ENCODE measurements around the gene MYL12A.
A peak's percentile ranks its signal among the peaks of the same experiment; 100 is the strongest.

MYL12A gene

DNA sequence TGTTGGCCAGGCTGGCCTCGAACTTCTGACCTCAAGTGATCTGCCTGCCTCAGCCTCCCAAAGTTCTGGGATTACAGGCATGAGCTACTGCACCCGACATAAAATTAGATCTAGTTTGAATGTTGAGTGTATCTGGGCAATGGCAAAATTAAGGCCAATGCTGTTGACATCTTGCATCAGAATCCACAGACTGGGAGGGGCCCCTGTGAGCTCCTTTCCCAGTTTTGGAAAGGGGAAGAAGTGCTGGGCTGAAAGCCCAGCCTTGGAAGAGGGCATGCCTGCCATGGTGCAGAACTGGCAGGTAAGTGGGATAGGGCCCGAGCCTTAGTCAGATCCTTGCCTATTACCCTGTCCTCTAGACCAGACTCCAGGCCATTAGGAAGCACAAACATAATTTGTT, 23.4 kb upstream of the MYL12A start:
- DNase-seq (ENCODE audit: low read depth in 2 of 3, low spot score in 1 of 3): no peak

GRCh38 chr18:3225588-3225987, 22.0 kb upstream of the MYL12A start:
- no peak for DNase-seq (ENCODE audit: low read depth in 2 of 3, low spot score in 1 of 3)

GRCh38 chr18:3226048-3226447, 21.6 kb upstream of the MYL12A start:
- DNase-seq (ENCODE audit: low read depth in 2 of 3, low spot score in 1 of 3): no peak

DNA sequence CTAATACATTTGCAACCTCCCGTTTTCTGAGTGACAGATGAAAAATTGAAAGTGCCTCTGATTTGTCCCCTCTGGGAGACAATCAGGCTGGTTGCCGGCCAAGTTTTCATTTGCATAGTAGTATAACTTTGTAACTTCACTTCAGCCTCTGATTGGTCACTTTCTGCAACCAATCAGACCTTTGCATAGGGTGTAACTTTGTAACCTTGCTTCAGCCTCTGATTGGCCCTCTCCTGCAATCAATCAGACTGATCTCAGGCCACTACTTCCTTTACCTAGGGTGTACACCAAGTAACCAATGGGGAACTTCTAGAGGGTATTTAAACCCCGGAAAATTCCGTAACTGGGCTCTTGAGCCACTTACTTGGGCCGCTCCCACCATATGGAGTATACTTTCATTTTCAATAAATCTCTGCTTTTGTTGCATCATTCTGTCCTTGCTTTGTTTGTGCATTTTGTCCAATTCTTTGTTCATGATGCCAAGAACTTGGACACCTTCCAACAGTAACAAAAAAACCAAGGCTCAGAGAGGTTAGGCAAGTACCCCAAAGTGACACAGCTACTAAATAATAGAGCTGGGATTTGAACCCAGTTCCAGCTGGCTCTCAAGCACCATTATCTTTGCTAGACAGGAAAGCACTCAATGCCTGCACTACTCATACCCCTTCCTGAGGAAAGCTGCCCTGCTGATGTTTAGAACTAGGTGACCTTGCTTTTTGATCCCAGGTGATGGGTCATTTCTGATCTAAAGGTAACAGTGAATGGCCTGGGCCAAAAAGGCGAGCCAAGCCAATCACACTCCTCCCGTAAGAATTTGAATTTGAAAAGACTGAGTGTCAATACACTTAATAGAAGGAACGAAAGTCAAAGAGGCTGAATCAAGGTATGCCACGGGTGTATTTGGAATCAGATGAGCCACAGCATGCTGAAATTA, 16.9 kb upstream of the MYL12A start:
- DNase-seq (ENCODE audit: low read depth in 2 of 3, low spot score in 1 of 3): no peak

- no peak for DNase-seq (ENCODE audit: low read depth in 2 of 3, low spot score in 1 of 3)
Observed at GRCh38 chr18:3233004-3233403, 14.6 kb upstream of the MYL12A start.

- no peak for DNase-seq (ENCODE audit: low read depth in 2 of 3, low spot score in 1 of 3)
Observed at GRCh38 chr18:3233433-3234168, 14.0 kb upstream of the MYL12A start.

GRCh38 chr18:3234457-3234856, 13.1 kb upstream of the MYL12A start:
- no peak for DNase-seq (ENCODE audit: low read depth in 2 of 3, low spot score in 1 of 3)

DNA sequence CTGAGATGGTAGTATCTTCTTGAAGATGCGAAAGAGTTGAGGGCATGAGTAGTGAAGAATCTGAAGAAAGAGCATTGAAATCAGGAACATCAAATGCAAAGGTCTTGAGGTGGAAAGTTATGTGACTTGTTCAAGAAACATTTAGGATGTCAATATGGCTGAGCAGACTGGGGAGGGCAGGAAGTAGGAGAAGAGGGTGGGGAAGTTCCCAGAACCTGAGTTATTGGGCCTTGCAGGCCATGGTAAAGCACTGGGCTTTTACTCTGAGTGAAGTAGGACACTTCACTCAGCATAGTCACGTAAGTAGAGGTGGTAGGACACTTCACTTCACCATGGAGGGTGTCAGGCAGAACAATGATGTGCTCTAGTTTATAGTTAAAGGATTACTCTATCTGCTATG, 11.8 kb upstream of the MYL12A start:
- no peak for DNase-seq (ENCODE audit: low read depth in 2 of 3, low spot score in 1 of 3)

GRCh38 chr18:3236470-3236869, 11.1 kb upstream of the MYL12A start:
- DNase-seq (ENCODE audit: low read depth in 2 of 3, low spot score in 1 of 3): no peak

- DNase-seq (ENCODE audit: low read depth in 2 of 3, low spot score in 1 of 3): no peak
Observed at GRCh38 chr18:3238742-3239141, 8.9 kb upstream of the MYL12A start.

- DNase-seq (ENCODE audit: low read depth in 2 of 3, low spot score in 1 of 3): no peak
Observed at GRCh38 chr18:3245185-3245564, 2.4 kb upstream of the MYL12A start.

GRCh38 chr18:3245853-3246634, 1.6 kb upstream of the MYL12A start:
- DNase-seq (ENCODE audit: low read depth in 2 of 3, low spot score in 1 of 3): peak; percentile 74 to 78 (median 75)

- DNase-seq (ENCODE audit: low read depth in 2 of 3, low spot score in 1 of 3): no peak
Observed at GRCh38 chr18:3246635-3247239, 864 bp upstream of the MYL12A start.

DNA sequence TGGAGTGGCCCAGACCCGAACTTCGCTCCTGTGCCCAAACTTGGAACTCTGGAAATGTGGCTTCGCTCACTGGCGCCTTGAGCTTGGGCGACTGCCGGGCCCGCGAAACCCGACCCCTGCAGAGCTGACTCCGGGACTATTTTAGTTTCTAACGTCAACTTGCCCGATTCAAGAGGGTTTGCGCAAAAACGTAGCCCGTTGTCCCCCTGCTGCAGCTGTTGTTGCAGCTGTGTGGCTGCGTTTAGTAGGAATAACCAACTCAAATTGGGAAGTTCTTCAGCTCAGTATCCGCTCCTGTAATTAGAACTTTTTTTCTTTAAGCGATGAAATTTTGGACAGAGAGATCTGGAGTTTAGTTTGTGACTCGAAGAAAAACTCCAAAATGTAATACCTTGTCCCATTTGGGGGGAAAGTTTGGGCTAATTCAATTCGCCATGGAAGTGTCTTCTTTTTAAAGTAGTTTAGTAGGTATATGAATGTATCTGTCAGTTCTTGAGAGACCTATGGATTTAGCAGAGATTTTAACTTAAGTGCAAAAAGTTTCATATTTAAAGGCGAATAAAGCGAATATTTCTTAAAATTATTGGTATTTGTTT, 559 bp downstream of the MYL12A start:
- DNase-seq (ENCODE audit: low read depth in 2 of 3, low spot score in 1 of 3): no peak

DNA sequence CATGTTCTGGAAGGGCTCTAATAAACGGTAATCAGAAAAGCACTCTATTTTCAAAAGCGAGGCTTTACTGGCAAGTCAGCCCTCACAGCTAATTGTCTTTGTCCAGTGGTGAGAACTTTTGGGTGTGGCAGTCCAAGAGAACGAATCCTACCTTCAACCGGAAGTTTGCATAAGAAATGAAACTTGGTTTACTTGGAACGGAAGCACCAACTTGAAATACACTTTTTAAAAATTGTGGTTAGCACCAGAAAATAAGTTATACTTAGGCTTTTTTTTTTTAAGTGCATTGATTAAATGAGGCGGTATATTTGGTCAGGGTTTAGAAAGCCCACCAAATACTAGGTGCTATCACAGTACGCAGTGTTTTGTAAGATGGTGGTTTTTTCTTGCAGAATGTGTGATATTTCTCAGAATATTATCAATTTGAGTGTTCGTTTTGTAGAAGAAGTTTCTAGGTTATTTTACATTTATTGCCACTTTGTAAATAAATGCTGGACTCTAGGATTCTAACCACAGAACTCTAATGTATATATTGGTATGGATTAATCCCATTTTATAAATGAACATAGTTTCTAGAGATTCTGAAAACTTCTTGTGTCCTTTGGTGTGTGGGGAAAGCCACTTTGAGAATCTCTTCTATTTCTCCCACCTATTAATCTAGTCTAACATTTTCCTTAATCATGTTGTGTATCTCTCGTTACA, 1.2 kb downstream of the MYL12A start:
- no peak for DNase-seq (ENCODE audit: low read depth in 2 of 3, low spot score in 1 of 3)

DNA sequence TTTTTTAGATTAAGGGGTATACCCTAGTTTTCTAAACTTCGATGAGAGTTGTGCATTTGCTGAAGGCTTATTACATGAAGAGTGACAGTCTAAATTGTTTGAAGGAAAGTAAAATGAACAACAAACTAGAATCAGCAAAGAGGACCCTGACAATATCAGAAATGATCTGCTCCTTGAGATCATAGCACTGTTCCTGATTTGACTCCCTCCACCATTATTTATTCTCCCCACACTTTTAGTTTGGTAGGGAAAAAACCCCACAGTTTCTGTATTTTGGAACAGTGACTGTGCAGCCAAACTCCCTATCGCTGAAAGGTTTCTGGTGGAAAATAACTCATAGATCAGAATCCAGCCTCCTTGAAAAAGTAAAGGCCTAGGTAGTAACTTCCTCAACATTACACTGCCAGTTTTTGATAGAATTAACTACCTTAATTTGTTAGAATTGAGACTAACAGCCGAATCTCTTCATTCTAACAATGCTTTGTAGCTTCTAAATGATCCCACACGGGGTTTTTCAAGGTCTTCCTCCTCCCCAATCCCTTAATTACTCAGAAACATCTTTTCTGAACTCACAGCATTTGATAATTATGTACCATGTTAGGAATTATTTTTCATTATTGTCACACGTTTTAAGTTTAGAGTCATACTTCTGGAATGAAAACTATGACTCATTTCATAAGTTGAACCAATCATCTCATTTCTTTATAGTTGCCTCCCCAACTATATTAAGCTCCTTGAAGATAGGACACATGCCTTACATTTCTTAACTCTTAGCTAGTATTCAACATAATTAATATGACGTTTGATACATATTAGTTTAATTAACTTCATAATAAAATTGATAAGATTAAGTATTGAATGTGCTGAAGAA, 2.9 kb downstream of the MYL12A start:
- DNase-seq (ENCODE audit: low read depth in 2 of 3, low spot score in 1 of 3): no peak

- no peak for DNase-seq (ENCODE audit: low read depth in 2 of 3, low spot score in 1 of 3)
Observed at GRCh38 chr18:3251249-3251962, 3.8 kb downstream of the MYL12A start.

DNA sequence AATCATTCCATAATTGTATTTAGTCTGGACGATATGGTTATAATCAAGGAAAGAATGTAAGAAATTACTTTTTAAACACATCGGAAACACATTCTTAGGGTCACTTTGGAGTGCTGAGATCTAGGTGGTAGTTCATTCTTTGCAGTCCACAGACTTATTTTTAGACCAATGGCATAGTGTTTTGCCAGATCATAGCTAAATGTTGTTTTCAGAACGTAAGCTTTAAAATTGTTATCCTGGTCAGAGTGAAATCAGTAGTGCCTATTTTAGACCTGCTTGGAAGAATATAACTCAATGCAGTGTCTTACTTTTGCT, 4.3 kb downstream of the MYL12A start:
- no peak for DNase-seq (ENCODE audit: low read depth in 2 of 3, low spot score in 1 of 3)

- DNase-seq (ENCODE audit: low read depth in 2 of 3, low spot score in 1 of 3): no peak
Observed at GRCh38 chr18:3252843-3253242, 5.2 kb downstream of the MYL12A start.

Data from stimulated activated CD4-positive, alpha-beta T cell treated with anti-CD3 and anti-CD28 coated beads, Interleukin-12 subunit alpha, Interleukin-12 subunit beta, amount 100 ng/mL, for 48 hours (primary cell).